ENCODE measurements around the gene FGGY.
"Not testable (repeated sequence)": the region's sequence is repeated elsewhere in the genome, so short reads cannot be mapped to it uniquely, and the experiment has no call there.

FGGY gene

GRCh38 chr1:59492500-59492899 is 195.6 kb downstream of the FGGY start:
- WGBS = 90% methylated on average over 1 of the region's 1 CpG
- Histone ChIP-seq H3K27ac (ENCODE audit: low read depth, low read length) (no peak overlapping the region), H3K4me3 (ENCODE audit: low read length) (no peak overlapping the region), H3K9me3 (ENCODE audit: insufficient read depth, low read depth, low read length) (0 out of 2 replicates have a peak, but pooled peaks cover 13% of the 10 kb centered on the region), H3K9ac (ENCODE audit: low read depth, low read length) (no peak overlapping the region), H3K27me3 (ENCODE audit: insufficient read depth, low read length) (no peaks in the 10 kb centered on the region), H3K36me3 (ENCODE audit: insufficient read depth, low read length) (no peaks in the 10 kb centered on the region), H3K4me1 (ENCODE audit: insufficient read depth, low read length) (no peaks in the 10 kb centered on the region; the same call in 1 of the 2 replicates)

GRCh38 chr1:59494145-59494833 is 197.4 kb downstream of the FGGY start:
- Histone ChIP-seq H3K27ac (ENCODE audit: low read depth, low read length) (no peak overlapping the region), H3K4me3 (ENCODE audit: low read length) (no peak overlapping the region), H3K27me3 (ENCODE audit: insufficient read depth, low read length) (no peaks in the 10 kb centered on the region), H3K36me3 (ENCODE audit: insufficient read depth, low read length) (no peaks in the 10 kb centered on the region), H3K4me1 (ENCODE audit: insufficient read depth, low read length) (no peaks in the 10 kb centered on the region), H3K9me3 (ENCODE audit: insufficient read depth, low read depth, low read length) (0 out of 2 replicates have a peak, but pooled peaks cover 13% of the 10 kb centered on the region), H3K9ac (ENCODE audit: low read depth, low read length) (no peak overlapping the region)

- not testable (repeated sequence) for H3K4me1 ChIP-seq (ENCODE audit: insufficient read depth, low read length); H3K27ac ChIP-seq (ENCODE audit: low read depth, low read length); H3K36me3 ChIP-seq (ENCODE audit: insufficient read depth, low read length); H3K27me3 ChIP-seq (ENCODE audit: insufficient read depth, low read length); H3K9ac ChIP-seq (ENCODE audit: low read depth, low read length); H3K4me3 ChIP-seq (ENCODE audit: low read length)
- 100% methylated on average over 1 of the region's 2 CpGs for WGBS
- H3K9me3 ChIP-seq (ENCODE audit: insufficient read depth, low read depth, low read length) = 0 out of 2 replicates have a peak, but pooled peaks cover 13% of the 10 kb centered on the region
Observed at GRCh38 chr1:59496156-59496555, 199.3 kb downstream of the FGGY start.

GRCh38 chr1:59497616-59498015 is 200.7 kb downstream of the FGGY start:
- peaks cover 3% of the 10 kb centered on the region; the same call in 1 of the 2 replicates for H3K4me1 ChIP-seq (ENCODE audit: insufficient read depth, low read length)
- no peak overlapping the region for H3K4me3 ChIP-seq (ENCODE audit: low read length)
- no peak overlapping the region for H3K27ac ChIP-seq (ENCODE audit: low read depth, low read length)
- H3K9ac ChIP-seq (ENCODE audit: low read depth, low read length) = no peak overlapping the region
- no peaks in the 10 kb centered on the region for H3K27me3 ChIP-seq (ENCODE audit: insufficient read depth, low read length)
- no peaks in the 10 kb centered on the region for H3K36me3 ChIP-seq (ENCODE audit: insufficient read depth, low read length)
- WGBS = 97% methylated on average over 7 of the region's 7 CpGs
- 0 out of 2 replicates have a peak, but pooled peaks cover 7% of the 10 kb centered on the region for H3K9me3 ChIP-seq (ENCODE audit: insufficient read depth, low read depth, low read length)

- Histone ChIP-seq H3K27ac (ENCODE audit: low read depth, low read length) (no peak overlapping the region), H3K4me3 (ENCODE audit: low read length) (no peak overlapping the region)
- WGBS = 95% methylated on average over 4 of the region's 4 CpGs
Observed at GRCh38 chr1:59498640-59499039, 201.7 kb downstream of the FGGY start.

GRCh38 chr1:59499273-59499942 is 202.5 kb downstream of the FGGY start:
- Histone ChIP-seq H3K27me3 (ENCODE audit: insufficient read depth, low read length) (no peaks in the 10 kb centered on the region), H3K9ac (ENCODE audit: low read depth, low read length) (no peak overlapping the region), H3K4me1 (ENCODE audit: insufficient read depth, low read length) (peaks cover 3% of the 10 kb centered on the region; the same call in 1 of the 2 replicates), H3K27ac (ENCODE audit: low read depth, low read length) (no peak overlapping the region), H3K9me3 (ENCODE audit: insufficient read depth, low read depth, low read length) (0 out of 2 replicates have a peak, but pooled peaks cover 7% of the 10 kb centered on the region), H3K36me3 (ENCODE audit: insufficient read depth, low read length) (no peaks in the 10 kb centered on the region), H3K4me3 (ENCODE audit: low read length) (no peak overlapping the region)
- WGBS = 95% methylated on average over 4 of the region's 5 CpGs

More at GRCh38 chr1:59498640-59499039, 201.7 kb downstream of the FGGY start:
- Histone ChIP-seq H3K9ac (ENCODE audit: low read depth, low read length) (no peak overlapping the region), H3K36me3 (ENCODE audit: insufficient read depth, low read length) (no peaks in the 10 kb centered on the region), H3K9me3 (ENCODE audit: insufficient read depth, low read depth, low read length) (0 out of 2 replicates have a peak, but pooled peaks cover 7% of the 10 kb centered on the region), H3K27me3 (ENCODE audit: insufficient read depth, low read length) (no peaks in the 10 kb centered on the region), H3K4me1 (ENCODE audit: insufficient read depth, low read length) (peaks cover 3% of the 10 kb centered on the region; the same call in 1 of the 2 replicates)

- Histone ChIP-seq H3K36me3 (ENCODE audit: insufficient read depth, low read length) (no peaks in the 10 kb centered on the region), H3K27me3 (ENCODE audit: insufficient read depth, low read length) (no peaks in the 10 kb centered on the region), H3K4me1 (ENCODE audit: insufficient read depth, low read length) (peaks cover 3% of the 10 kb centered on the region; the same call in 1 of the 2 replicates), H3K27ac (ENCODE audit: low read depth, low read length) (no peak overlapping the region), H3K4me3 (ENCODE audit: low read length) (no peak overlapping the region), H3K9me3 (ENCODE audit: insufficient read depth, low read depth, low read length) (0 out of 2 replicates have a peak, but pooled peaks cover 7% of the 10 kb centered on the region), H3K9ac (ENCODE audit: low read depth, low read length) (no peak overlapping the region)
- WGBS = 87% methylated on average over 4 of the region's 4 CpGs
Observed at GRCh38 chr1:59499943-59500569, 203.2 kb downstream of the FGGY start.

- Histone ChIP-seq H3K9ac (ENCODE audit: low read depth, low read length) (no peak overlapping the region), H3K36me3 (ENCODE audit: insufficient read depth, low read length) (no peaks in the 10 kb centered on the region), H3K9me3 (ENCODE audit: insufficient read depth, low read depth, low read length) (0 out of 2 replicates have a peak, but pooled peaks cover under 1% of the 10 kb centered on the region), H3K27ac (ENCODE audit: low read depth, low read length) (no peak overlapping the region), H3K4me3 (ENCODE audit: low read length) (no peak overlapping the region), H3K27me3 (ENCODE audit: insufficient read depth, low read length) (no peaks in the 10 kb centered on the region), H3K4me1 (ENCODE audit: insufficient read depth, low read length) (peaks cover 8% of the 10 kb centered on the region)
- WGBS = 88% methylated on average over 4 of the region's 4 CpGs
Observed at GRCh38 chr1:59500950-59501742, 204.3 kb downstream of the FGGY start.

- Histone ChIP-seq H3K9me3 (ENCODE audit: insufficient read depth, low read depth, low read length) (no peaks in the 10 kb centered on the region), H3K4me1 (ENCODE audit: insufficient read depth, low read length) (peaks cover 8% of the 10 kb centered on the region), H3K27me3 (ENCODE audit: insufficient read depth, low read length) (no peaks in the 10 kb centered on the region), H3K27ac (ENCODE audit: low read depth, low read length) (no peak overlapping the region), H3K36me3 (ENCODE audit: insufficient read depth, low read length) (no peaks in the 10 kb centered on the region), H3K4me3 (ENCODE audit: low read length) (no peak overlapping the region), H3K9ac (ENCODE audit: low read depth, low read length) (no peak overlapping the region)
- 92% methylated on average over 4 of the region's 4 CpGs for WGBS
Observed at GRCh38 chr1:59502009-59502691, 205.3 kb downstream of the FGGY start.

GRCh38 chr1:59504276-59504675 is 207.4 kb downstream of the FGGY start:
- Histone ChIP-seq H3K4me3 (ENCODE audit: low read length) (no peak overlapping the region), H3K27me3 (ENCODE audit: insufficient read depth, low read length) (no peaks in the 10 kb centered on the region), H3K9ac (ENCODE audit: low read depth, low read length) (no peak overlapping the region), H3K9me3 (ENCODE audit: insufficient read depth, low read depth, low read length) (no peaks in the 10 kb centered on the region), H3K36me3 (ENCODE audit: insufficient read depth, low read length) (no peaks in the 10 kb centered on the region), H3K27ac (ENCODE audit: low read depth, low read length) (no peak overlapping the region), H3K4me1 (ENCODE audit: insufficient read depth, low read length) (peaks cover 8% of the 10 kb centered on the region)
- WGBS = 99% methylated on average over 3 of the region's 3 CpGs
